ENCODE results near the gene AMOTL1. TPM values are rescaled to one million over a fixed set of nuclear protein-coding genes. Genes with fewer than 3 reads are reported as not detected.

The AMOTL1 gene
- total RNA-seq, 6 experiments from 2014 or later = 7.4 to 43.8 (median 17.3) TPM

DNA sequence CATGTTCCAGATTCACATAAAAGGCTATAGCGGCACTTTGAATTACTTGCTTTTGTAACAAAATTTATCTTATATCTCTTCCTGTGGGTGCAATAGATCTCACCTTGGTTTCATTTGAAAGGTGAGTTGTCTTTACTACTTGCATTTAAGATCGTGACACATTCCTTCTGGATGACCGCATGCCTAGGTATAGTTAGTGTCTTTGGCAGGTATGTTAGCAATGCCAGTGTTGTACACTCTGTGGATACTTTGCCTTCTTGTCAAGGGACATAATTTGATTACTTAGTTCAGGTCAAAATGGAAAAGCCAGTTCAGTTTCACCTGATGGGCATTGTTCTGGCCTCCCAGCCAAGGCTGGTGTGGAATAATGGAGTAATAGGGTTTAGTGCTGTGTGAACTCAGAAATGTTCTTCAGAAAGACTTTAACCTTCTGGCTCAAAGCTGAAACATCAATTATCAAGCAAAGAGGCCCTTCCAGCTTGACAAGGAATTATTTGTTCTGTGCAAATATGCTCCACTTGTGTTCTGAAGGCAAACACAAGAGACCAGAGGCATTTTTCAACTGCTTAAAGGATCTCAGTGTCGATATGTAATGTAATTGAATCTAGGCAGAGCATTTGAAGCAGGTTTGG lies 64.6 kb downstream of the AMOTL1 start:
- H3K9me3 ChIP-seq = no peaks in the 10 kb centered on the region
- H3K27ac ChIP-seq = peak overlapping the region in 2 of 3 donors; percentile 45 to 70
- TF ChIP-seq POLR2A (IDR thresholded peaks at IDR 0.05) (no peak), CTCF (IDR thresholded peaks at IDR 0.05) (no peak)
- H3K4me1 ChIP-seq = peaks cover 0 to 79% (median 27%) of the 10 kb centered on the region in 4 donors
- ATAC-seq (peak; percentile 18 to 73 (median 66)), DNase-seq (peak in 1 of 3 donors; percentile 55)
- intact Hi-C loops (cut with DNase I) = no loop called here
- H3K36me3 ChIP-seq = peaks cover 0 to 7% (median 2%) of the 10 kb centered on the region in 4 donors
- no peaks in the 10 kb centered on the region for H3K27me3 ChIP-seq
- 65% methylated on average over 4 of the region's 4 CpGs for WGBS (ENCODE audit: insufficient coverage, low coverage, low lambda C conversion rate, missing lambda C conversion rate)
- no peak overlapping the region for H3K4me3 ChIP-seq

DNA sequence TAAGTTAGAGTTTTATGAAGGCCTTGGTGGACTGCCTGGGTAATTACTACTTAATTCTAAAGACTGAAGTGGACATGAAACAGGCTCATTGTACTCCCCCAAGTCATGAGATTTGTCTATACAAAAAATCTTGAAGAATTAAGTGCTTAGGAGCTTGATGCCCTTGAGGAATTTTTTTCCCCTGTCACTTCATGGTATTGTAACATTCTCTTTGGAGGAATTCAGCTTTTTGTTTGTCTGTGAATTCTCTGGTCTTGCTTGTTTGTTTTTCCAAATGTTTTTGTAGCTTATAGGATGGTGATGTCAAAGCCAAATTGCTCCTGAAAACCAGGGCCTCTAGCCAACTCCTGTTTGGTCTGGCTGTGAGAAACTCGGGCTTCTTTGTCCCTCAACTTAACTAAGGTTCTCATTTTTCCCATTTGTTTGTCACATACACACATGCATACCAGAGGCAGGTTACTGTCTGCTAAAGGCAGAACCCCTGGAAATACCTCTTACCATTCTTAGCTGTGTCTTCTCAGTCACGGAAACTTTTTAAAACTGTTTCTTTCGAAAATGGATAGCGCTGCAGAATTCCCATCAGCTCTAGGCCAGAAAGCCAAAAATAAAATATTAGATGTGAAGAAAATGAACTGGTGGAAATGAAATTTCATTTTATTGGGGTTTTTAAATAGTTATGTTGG lies 66.9 kb downstream of the AMOTL1 start:
- 79% methylated on average over 4 of the region's 4 CpGs for WGBS (ENCODE audit: insufficient coverage, low coverage, low lambda C conversion rate, missing lambda C conversion rate)
- no peaks in the 10 kb centered on the region for H3K9me3 ChIP-seq
- intact Hi-C loops (cut with DNase I) = no loop called here
- no peaks in the 10 kb centered on the region for H3K27me3 ChIP-seq
- no peak for TF ChIP-seq POLR2A (IDR thresholded peaks at IDR 0.05)
- no peak for TF ChIP-seq CTCF (IDR thresholded peaks at IDR 0.05)
- peak overlapping the region in 1 of 3 donors; percentile 70 for H3K27ac ChIP-seq
- ATAC-seq (peak in 2 of 4 donors; percentile 14 to 24), DNase-seq (no peak)
- H3K4me1 ChIP-seq = peaks cover 0 to 73% (median 25%) of the 10 kb centered on the region in 4 donors
- H3K36me3 ChIP-seq = peaks cover 0 to 15% (median 7%) of the 10 kb centered on the region in 4 donors
- no peak overlapping the region for H3K4me3 ChIP-seq

DNA sequence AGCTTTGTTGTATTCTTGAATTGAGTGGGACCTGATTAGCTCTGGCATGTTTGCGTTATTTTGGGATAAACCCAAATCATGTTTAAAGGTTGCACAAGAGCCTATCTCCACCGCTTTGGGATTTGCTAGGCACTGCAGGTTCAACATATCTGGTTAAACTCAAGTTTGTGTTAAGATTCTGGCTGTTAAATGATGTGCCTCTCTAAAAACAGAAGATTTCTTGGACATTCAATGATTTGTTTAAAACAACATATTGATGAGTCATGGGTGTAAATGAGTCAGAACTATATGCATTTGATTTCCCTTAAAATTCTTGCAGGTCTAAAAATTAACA lies 67.4 kb downstream of the AMOTL1 start:
- H3K36me3 ChIP-seq = peaks cover 0 to 17% (median 7%) of the 10 kb centered on the region in 4 donors
- H3K4me3 ChIP-seq = no peak overlapping the region
- no peaks in the 10 kb centered on the region for H3K27me3 ChIP-seq
- H3K4me1 ChIP-seq = peaks cover 0 to 68% (median 23%) of the 10 kb centered on the region in 4 donors
- TF ChIP-seq POLR2A (IDR thresholded peaks at IDR 0.05) (no peak), CTCF (IDR thresholded peaks at IDR 0.05) (no peak)
- intact Hi-C loops (cut with DNase I) = no loop called here
- H3K9me3 ChIP-seq = no peaks in the 10 kb centered on the region
- 7% methylated on average over 2 of the region's 2 CpGs for WGBS (ENCODE audit: insufficient coverage, low coverage, low lambda C conversion rate, missing lambda C conversion rate)
- DNase-seq = no peak
- ATAC-seq = peak in 3 of 4 donors; percentile 24 to 56 (median 37)
- peak overlapping the region in 1 of 3 donors; percentile 70 for H3K27ac ChIP-seq

DNA sequence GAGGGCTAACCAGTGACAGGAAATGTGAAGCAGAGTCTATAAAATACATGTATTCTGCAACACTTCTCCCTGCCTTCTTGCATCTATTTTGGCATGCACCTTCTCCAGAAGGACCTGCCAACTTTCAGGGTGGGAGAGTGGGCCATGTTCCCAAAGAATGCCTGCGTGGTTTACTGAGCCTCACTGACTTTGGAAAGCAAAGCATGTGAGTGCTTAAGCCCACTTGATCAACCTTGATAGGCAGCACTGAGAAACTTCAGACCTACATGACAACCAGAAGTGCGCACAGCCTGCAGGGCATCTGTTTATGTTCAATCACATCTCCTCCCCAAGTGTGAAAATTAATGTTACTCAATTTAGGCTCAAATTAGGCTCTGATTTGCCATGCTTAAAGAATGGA lies 69.2 kb downstream of the AMOTL1 start:
- intact Hi-C loops (cut with DNase I) = no loop called here
- ATAC-seq = no peak
- TF ChIP-seq CTCF (IDR thresholded peaks at IDR 0.05) (no peak), POLR2A (IDR thresholded peaks at IDR 0.05) (no peak)
- 93% methylated on average over 2 of the region's 2 CpGs for WGBS (ENCODE audit: insufficient coverage, low coverage, low lambda C conversion rate, missing lambda C conversion rate)
- peaks cover 0 to 50% (median 14%) of the 10 kb centered on the region in 4 donors for H3K4me1 ChIP-seq
- H3K27ac ChIP-seq = no peak overlapping the region
- peaks cover 0 to 17% (median 5%) of the 10 kb centered on the region in 4 donors for H3K36me3 ChIP-seq
- no peaks in the 10 kb centered on the region for H3K27me3 ChIP-seq
- DNase-seq = no peak
- H3K4me3 ChIP-seq = no peak overlapping the region
- H3K9me3 ChIP-seq = no peaks in the 10 kb centered on the region

Data from right lobe of liver (tissue), 6 donors.